ENCODE results near the gene ALOX12B. TPM values are rescaled to one million over a fixed set of nuclear protein-coding genes. Genes with fewer than 3 reads are reported as not detected.
"Not testable (repeated sequence)": the region's sequence is repeated elsewhere in the genome, so short reads cannot be mapped to it uniquely, and the experiment has no call there.

The ALOX12B gene
- total RNA-seq, 1 donor from 2014 or later = not detected

DNA sequence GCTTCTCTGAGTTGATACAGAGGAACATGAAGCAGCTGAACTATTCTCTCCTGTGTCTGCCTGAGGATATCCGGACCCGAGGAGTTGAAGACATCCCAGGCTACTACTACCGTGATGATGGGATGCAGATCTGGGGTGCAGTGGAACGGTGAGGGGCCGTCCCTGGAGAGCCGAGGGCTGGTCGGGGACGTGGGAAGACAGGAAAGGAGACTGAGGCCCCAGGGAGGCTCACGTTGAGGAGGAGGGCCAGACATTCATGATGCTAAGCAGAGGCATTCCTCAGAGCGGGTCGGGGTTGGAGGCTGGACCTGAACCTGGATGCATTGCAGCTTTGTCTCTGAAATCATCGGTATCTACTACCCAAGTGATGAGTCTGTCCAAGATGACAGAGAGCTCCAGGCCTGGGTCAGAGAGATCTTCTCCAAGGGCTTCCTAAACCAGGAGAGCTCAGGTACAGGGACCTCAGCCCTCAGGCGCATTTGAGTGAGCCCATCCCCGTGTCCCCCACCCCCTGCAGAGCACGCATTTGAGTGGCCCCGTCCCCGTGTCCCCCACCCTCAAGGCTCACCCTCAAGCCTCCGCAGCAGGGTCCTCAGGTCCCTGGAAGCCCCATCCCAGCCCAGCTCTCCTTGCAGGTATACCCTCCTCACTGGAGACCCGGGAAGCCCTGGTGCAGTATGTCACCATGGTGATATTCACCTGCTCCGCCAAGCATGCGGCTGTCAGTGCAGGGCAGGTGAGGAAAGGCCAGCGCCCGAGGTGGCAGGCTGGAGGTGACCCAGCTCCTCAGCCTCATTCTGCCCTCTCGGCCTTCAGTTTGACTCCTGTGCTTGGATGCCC lies 40.4 kb downstream of the ALOX12B start:
- peak; percentile 83 for DNase-seq (ENCODE audit: low spot score)

DNA sequence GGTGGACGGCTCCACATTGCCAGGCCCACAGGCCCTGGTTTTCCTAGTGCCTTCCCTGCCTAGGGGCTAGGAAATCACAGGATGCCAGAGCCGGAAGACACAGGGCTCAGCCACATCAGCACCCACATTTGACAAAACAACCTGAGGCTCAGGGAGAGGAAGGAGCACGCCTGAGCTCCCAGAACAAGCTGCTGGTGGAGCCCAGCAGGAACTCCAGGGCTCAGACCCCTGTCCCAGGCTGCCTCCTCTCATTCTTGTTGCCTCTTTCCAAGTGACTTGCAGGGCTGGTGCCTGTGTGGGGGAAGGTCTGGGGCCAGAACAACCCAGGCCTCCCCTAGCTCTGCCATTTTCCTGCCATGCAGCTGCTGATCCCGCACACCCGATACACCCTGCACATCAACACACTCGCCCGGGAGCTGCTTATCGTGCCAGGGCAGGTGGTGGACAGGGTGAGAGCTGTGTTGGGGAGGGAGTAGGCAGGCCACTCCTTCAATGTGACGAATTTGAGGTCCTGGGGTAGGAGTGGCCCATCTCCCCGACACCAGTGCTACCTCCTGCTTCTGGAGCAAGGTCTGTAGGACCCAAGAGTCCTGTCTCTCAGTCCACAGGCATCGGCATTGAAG lies 41.1 kb downstream of the ALOX12B start:
- DNase-seq (ENCODE audit: low spot score) = peak; percentile 73

DNA sequence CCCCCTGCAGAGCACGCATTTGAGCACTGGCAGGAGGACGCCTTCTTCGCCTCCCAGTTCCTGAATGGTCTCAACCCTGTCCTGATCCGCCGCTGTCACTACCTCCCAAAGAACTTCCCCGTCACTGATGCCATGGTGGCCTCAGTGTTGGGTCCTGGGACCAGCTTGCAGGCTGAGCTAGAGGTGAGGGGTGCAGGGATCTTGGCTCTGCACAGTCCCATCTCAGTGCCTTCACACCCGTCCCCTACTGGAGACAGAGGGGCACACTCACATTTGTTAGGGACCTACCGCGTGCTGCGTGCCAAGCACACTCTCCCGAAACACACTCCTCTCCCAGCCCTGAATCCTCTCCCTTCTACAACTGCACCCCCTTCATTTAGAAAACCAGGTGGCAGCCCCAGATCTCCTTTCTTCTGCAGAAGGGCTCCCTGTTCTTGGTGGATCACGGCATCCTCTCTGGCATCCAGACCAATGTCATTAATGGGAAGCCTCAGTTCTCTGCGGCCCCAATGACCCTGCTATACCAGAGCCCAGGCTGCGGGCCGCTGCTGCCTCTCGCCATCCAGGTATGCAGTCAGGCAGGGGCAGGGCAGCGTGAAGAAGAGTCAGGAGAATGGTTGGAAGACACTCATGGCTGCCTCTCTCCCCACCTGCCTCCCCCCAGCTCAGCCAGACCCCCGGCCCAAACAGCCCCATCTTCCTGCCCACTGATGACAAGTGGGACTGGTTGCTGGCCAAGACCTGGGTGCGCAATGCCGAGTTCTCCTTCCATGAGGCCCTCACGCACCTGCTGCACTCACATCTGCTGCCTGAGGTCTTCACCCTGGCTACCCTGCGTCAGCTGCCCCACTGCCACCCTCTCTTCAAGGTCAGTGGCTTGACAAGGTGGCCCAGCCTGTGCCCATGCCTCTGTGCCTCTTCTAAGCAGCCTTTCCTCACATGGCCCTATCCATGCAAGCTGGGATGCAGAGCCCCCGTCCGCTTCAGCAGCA lies 42.4 kb downstream of the ALOX12B start:
- peak; percentile 76 for DNase-seq (ENCODE audit: low spot score)

DNA sequence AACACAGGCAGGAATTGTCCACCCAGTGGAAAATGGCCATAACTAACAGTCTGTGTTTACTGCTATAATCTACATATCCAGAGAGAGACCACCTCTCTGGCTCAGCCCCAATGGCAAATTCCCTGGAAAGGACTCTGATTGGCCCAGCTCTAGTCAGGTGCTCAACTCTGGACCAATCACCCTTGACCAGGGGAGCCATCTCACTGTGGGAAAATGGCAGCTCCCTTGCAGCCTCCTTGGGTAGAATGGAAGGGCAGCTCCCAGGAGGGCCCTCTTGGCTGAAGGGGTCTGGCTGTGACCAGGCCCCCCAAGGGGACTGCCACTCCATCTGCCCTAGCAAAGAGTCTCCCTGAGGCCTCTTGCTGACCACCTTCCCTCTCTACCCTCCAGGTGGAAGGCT lies 45.5 kb downstream of the ALOX12B start:
- DNase-seq (ENCODE audit: low spot score) = no peak

DNA sequence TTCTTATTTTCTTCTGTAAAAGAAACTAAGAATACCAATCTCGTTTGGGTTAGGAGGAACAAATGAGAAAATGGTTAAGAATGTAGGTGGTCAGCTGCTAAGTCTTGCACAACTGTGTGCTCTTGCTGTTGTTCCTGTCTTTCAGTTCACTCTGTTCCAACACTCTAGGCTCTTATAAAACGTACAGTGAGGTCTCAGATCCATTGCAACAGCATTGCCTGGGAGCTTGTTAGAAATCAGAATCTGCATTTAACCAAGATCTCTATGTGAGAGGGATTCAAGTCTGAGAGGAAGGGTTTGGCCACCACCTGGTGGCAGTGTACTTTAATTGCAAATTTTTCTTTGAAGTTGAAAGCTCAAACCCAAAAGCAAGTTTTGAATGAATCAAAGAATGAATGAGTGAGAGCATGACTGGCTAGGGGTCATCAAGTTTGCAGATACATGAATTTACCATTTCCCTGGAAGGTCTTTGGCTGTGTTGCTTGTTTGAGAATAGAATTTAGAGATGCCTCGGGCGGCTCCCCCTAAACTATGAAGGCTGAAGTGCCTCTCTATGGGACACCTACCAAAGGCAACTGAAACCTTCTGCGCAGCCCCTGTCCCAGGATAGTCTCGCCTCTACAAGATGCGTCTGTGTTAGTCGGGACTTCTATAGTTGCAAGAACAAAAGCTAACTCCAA lies 46.1 kb downstream of the ALOX12B start:
- peak; percentile 41 for DNase-seq (ENCODE audit: low spot score)

DNA sequence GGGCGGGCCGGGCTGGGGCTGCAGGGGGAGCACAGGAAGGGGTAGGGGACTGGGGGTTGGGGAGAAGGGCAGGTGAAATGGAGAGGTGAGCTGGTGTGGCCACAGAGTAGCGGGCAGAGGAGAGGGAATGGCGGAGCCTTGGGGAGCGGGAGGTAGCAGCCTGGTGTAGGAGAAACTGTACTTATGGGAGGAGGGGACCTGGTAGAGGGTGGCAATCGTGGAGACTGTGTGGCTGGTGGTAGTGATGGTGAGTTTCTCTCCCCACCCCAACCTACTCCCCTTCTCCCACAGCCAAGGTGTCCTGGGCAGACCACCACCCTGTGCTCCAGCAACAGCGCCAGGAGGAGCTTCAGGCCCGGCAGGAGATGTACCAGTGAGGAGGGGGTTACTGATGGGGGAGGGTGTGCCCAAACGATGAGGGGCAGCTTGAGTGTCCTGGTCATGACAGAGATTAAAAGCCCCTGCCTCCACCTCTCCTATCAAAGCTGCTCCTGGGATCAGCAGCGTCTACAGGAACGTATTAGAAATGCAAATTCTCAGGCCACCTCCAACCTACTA lies 47.8 kb downstream of the ALOX12B start:
- DNase-seq (ENCODE audit: low spot score) = no peak

DNA sequence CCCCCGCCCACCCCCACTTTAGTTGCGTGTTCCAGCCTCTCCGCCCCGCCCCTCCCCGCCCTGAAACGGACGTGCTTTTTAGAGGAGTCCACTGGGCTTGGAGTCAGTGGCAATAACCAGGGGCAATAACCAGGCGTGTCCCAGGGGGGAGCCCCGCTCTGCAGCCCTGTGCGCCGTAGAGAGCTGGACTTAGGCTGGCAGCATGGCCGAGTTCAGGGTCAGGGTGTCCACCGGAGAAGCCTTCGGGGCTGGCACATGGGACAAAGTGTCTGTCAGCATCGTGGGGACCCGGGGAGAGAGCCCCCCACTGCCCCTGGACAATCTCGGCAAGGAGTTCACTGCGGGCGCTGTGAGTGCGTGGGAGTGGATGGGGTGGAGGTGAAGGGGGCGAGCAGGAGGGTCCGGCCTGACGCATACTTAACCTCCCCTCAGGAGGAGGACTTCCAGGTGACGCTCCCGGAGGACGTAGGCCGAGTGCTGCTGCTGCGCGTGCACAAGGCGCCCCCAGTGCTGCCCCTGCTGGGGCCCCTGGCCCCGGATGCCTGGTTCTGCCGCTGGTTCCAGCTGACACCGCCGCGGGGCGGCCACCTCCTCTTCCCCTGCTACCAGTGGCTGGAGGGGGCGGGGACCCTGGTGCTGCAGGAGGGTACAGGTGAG lies 48.4 kb downstream of the ALOX12B start, which contains the start of gene ALOX15B:
Gene ALOX15B, plus strand, starts transcription at position 106 of the 657 bp plus-strand sequence. Its CDS starts 97 bp downstream, at position 203.
- no peak for DNase-seq (ENCODE audit: low spot score)

DNA sequence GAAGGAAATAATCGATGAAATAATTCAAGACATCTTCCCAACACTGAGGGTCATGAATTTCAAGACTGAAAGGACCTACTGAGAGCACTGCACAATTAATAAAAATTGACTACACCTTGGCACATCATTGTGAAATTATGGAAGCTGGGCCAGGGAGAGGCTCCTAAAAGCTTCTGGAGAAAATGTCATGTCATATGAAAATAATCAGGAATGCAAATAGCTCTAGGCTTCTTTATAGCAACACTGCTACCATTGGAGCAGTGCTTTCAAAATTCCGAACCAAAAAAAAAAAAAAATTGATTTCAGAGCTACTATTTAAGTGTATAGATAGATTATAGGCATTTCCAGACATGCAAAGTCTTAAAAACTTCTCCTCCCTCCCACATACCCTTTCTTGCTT lies 55.1 kb downstream of the ALOX12B start:
- no peak for DNase-seq (ENCODE audit: low spot score)

DNA sequence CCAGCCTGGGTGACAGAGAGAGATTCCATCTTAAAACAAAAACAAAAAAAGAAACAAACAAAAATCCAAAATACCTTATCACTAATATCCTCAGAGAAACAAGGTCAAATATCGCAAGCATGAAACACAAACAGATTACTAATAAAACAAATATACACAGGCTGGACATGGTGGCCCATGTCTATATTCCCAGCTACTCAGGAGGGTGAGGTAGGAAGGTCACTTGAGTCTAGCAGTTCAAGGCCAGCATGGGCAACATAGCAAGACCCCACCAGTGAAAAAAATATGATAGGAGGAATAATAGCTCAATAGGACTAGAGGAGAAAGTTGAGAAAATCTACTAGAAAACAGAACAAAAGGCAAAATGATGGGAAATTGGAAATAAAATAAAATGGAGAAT lies 55.6 kb downstream of the ALOX12B start:
- no peak for DNase-seq (ENCODE audit: low spot score)

DNA sequence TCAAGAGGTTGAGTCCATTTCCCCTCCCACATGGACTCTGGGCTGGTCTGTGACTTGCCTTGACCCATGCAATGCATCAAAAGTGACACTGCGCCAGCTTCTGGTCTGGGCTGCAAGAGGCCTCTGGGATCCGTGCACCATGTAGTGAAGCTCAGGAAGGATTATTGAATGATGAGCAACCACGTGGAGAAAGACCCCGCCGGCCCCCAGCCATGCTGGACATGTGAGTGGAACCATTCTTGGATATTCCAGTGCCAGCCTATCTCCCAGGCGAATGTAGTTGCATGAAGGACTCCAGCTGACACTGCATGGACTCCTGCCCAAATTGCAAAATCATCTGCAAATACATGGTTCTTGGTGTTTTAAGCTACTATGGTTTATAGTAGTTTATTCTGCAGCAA lies 56.3 kb downstream of the ALOX12B start:
- no peak for DNase-seq (ENCODE audit: low spot score)

DNA sequence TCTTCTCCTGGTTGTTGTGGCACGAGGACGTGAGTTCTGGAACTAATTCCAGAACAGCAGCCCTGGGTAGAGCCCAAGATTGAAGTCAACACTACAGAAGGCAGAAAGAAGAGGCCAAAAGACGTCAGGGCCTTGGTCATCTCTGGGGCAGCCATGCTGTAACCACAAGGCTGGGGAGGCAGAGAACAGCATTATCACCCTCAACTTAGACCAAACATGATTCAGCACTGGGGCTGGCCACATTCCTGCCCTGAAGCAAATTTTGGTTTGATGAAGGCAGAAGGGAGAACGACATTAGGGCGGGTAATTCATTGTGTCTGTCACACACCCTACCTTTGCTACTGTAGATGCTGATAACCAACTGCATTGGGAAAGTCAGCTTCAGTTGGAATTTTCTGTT lies 58.4 kb downstream of the ALOX12B start:
- no peak for DNase-seq (ENCODE audit: low spot score)

DNA sequence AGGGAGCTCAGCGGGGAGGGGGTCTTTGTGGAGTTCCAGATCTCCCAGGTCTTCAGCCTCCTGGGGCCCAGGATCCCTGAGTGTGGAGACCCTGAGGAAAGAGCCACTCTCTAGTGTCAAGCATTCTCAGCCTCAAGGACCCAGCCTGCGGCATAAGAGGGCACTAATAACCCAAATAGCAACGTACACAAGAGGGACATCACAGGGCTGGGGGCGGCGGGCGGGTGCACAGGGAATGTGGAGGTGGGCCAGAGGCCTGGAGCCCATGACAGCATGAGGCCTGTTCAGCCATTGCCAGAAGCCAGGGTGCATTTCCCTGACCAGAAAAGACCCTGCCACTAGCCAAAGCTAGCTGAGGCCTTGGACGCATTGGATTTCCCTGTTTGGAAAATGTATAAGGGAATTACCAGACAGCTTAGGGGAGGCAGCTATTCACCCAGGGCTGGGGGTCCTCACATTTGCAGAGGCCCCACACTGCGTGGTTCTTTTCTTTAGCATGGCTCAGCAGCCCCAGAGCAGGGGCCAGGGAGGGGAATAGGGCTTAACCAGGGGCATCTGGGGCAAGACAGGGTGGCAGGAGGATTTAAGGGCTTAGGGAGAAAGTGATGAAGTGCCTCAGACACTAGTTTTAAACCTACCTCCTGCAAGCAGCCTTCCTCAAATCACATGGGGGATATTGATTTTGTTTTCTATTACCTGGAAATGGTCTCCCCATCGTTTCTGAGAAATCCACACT lies 62.2 kb downstream of the ALOX12B start:
- DNase-seq (ENCODE audit: low spot score) = peak; percentile 67

DNA sequence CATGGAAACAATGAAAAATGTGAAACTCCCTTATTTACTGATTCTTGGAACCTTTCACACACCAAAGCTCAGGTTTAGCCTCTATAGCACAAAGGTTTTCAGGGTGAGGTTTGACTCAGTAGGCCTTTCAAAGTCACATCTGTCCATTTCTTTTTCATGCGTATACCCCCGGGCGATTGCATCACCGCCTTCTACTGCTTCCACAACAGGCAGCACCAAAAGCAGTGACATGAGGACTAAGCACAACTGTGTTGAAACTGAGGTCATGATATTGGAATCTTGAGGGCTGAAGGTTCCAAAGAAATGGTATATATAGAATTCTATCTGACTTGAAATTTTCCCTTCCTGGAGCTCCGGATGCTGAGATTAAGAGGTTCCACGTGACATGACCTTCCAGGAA lies 63.4 kb downstream of the ALOX12B start:
- not testable (repeated sequence) for DNase-seq (ENCODE audit: low spot score)

Small RNA genes lying within 50 kb of the gene (microRNA-seq; reads per million reads assigned to microRNA genes)
- gene MIR4314 (ENCODE audit: borderline number of aligned reads) = not detected

Other genes with a start within 250 kb of the ALOX12B start
- gene TMEM88, start 232.7 kb downstream of the ALOX12B start, total RNA-seq = 34.2 TPM
- 68.3 TPM for gene NAA38, start 230.2 kb downstream of the ALOX12B start, total RNA-seq
- gene CYB5D1, start 229.7 kb downstream of the ALOX12B start, total RNA-seq = 16.7 TPM
- 40.9 TPM for gene CHD3, start 198.9 kb downstream of the ALOX12B start, total RNA-seq
- 0.80 TPM for gene RNF227, start 171.4 kb downstream of the ALOX12B start, total RNA-seq
- 1.3 TPM for gene KCNAB3, start 157.9 kb downstream of the ALOX12B start, total RNA-seq
- 97.5 TPM for gene TRAPPC1, start 155.8 kb downstream of the ALOX12B start, total RNA-seq
- 17.5 TPM for gene CNTROB, start 155.5 kb downstream of the ALOX12B start, total RNA-seq
- gene GUCY2D, start 85.1 kb downstream of the ALOX12B start, total RNA-seq = not detected
- gene ALOX15B, start 48.7 kb downstream of the ALOX12B start, total RNA-seq = 2.9 TPM
- gene ALOXE3, start 30.8 kb upstream of the ALOX12B start, total RNA-seq = not detected
- not detected for gene HES7, start 36.4 kb upstream of the ALOX12B start, total RNA-seq
- gene PER1, start 64.7 kb upstream of the ALOX12B start, total RNA-seq = 316 TPM
- gene VAMP2, start 75.2 kb upstream of the ALOX12B start, total RNA-seq = 52.4 TPM
- 16.3 TPM for gene TMEM107, start 88.7 kb upstream of the ALOX12B start, total RNA-seq
- gene BORCS6, start 102.5 kb upstream of the ALOX12B start, total RNA-seq = 5.8 TPM
- gene AURKB, start 122.9 kb upstream of the ALOX12B start, total RNA-seq = not detected
- 34.3 TPM for gene CTC1, start 160.3 kb upstream of the ALOX12B start, total RNA-seq
- 39.2 TPM for gene PFAS, start 161.6 kb upstream of the ALOX12B start, total RNA-seq
- gene RANGRF, start 201.0 kb upstream of the ALOX12B start, total RNA-seq = 20.8 TPM
- 3.9 TPM for gene SLC25A35, start 207.7 kb upstream of the ALOX12B start, total RNA-seq
- 71.8 TPM for gene ARHGEF15, start 222.5 kb upstream of the ALOX12B start, total RNA-seq

Data from mesenteric fat pad (tissue), 1 donor.